Endodermal cell (in vitro differentiated cells): ENCODE data around the gene CYP46A1. TPM values are rescaled to one million over a fixed set of nuclear protein-coding genes. Genes with fewer than 3 reads are reported as not detected.

ENCODE experiments used
- DNase-seq: peaks from one replicate; pipeline ENCODE4 v3.0.0-alpha.2; 2017
- H3K27ac ChIP-seq: 2 replicates; pipeline ENCODE4 v1.5.1; 2013; ENCODE audit warnings: mild to moderate bottlenecking, low read depth, low read length, moderate library complexity
- H3K27me3 ChIP-seq: 2 replicates; pipeline ENCODE4 v1.6.1; 2013; ENCODE audit warnings: mild to moderate bottlenecking, low read length, moderate library complexity; ENCODE audit not compliant: insufficient read depth, control insufficient read depth, poor library complexity, severe bottlenecking
- H3K36me3 ChIP-seq: 2 replicates; pipeline ENCODE4 v1.7.0; 2013; ENCODE audit warnings: mild to moderate bottlenecking, low read length, moderate library complexity; ENCODE audit not compliant: control insufficient read depth, insufficient read depth
- H3K4me1 ChIP-seq: one replicate; pipeline ENCODE4 v1.7.0; 2013; ENCODE audit warnings: low read length; ENCODE audit not compliant: control insufficient read depth, insufficient read depth
- H3K4me3 ChIP-seq: 2 replicates; pipeline ENCODE4 v1.5.1; 2013; ENCODE audit warnings: mild to moderate bottlenecking, low read length, moderate library complexity
- H3K9ac ChIP-seq: 2 replicates; pipeline ENCODE4 v1.6.1; 2013; ENCODE audit warnings: mild to moderate bottlenecking, low read length, moderate library complexity; ENCODE audit not compliant: poor library complexity, severe bottlenecking; ENCODE audit errors: extremely low read depth
- H3K9me3 ChIP-seq: 2 replicates; pipeline ENCODE4 v1.6.1; 2013; ENCODE audit warnings: mild to moderate bottlenecking, low read length, moderate library complexity; ENCODE audit not compliant: control insufficient read depth
- H3K27ac Mint-ChIP-seq: 2 replicates; pipeline ENCODE4 v1.8.0; 2020; ENCODE audit warnings: mixed read lengths
- H3K27me3 Mint-ChIP-seq: 2 replicates; pipeline ENCODE4 v1.8.0; 2021; ENCODE audit warnings: mild to moderate bottlenecking, mixed read lengths; ENCODE audit not compliant: insufficient read depth
- H3K36me3 Mint-ChIP-seq: 2 replicates; pipeline ENCODE4 v1.8.0; 2020; ENCODE audit warnings: low read depth, mixed read lengths
- H3K4me1 Mint-ChIP-seq: 2 replicates; pipeline ENCODE4 v1.8.0; 2020; ENCODE audit warnings: mixed read lengths
- H3K4me3 Mint-ChIP-seq: 2 replicates; pipeline ENCODE4 v1.8.0; 2020; ENCODE audit warnings: mild to moderate bottlenecking, moderate library complexity, mixed read lengths
- H3K9me3 Mint-ChIP-seq: 2 replicates; pipeline ENCODE4 v1.8.0; 2020; ENCODE audit warnings: mild to moderate bottlenecking, mixed read lengths
- CTCF ChIP-seq: fragments of 200-600 bp; sonication (generic); conservative IDR thresholded peaks from 2 replicates; pipeline ENCODE4 v1.5.0; 2021; ENCODE audit warnings: antibody characterized with exemption, mild to moderate bottlenecking
- WGBS, 2 experiments: methylation state at CpG; one replicate each; pipeline versions ENCODE4 v1.1.5 to v1.1.7; 2013; ENCODE audit warnings: missing lambda C conversion rate in 2 of 2, mixed read lengths in 1 of 2; ENCODE audit not compliant: insufficient coverage in 1 of 2, insufficient read length in 1 of 2; 5-methylcytosine and 5-hydroxymethylcytosine counted together
- total RNA-seq, 2 donors: library from RNA; stranded (reverse); fragmentation: NEBNext Ultra II Directional in 1 of 2; extraction: Animal tissue kit (Norgen Biotek cat#: 25700) in 1 of 2; gene quantifications; 2 replicates in 1 of 2; 3 replicates in 1 of 2; pipeline ENCODE4 v1.2.1, GENCODE V29; 2021

The CYP46A1 gene
- total RNA-seq, 2 donors from 2014 or later = 0.55 to 0.57 TPM

GRCh38 chr14:99699085-99699760 lies 15.1 kb downstream of the CYP46A1 start:
- no peak overlapping the region for H3K27ac Mint-ChIP-seq

DNA sequence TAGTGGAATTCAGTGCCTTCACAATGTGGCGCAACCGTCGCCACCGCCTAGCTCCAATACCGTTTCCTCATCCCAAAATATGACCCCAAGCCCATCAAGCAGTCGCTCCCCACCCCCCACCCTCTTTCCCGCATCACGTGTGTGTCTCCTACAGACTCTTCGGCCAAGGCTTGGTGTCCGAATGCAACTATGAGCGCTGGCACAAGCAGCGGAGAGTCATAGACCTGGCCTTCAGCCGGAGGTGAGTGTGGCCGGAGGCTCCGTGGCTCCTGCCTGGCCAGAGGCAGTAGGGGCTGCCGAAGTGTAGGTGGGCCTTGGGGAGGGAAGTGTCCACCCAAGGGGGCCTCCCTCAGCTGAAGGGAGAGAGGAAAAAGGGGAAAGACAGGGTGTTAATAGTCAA lies 15.8 kb downstream of the CYP46A1 start:
- Mint-ChIP-seq H3K4me1 (no peaks in the 10 kb centered on the region), H3K9me3 (peaks cover 22% of the 10 kb centered on the region), H3K27ac (no peak overlapping the region), H3K4me3 (no peak overlapping the region), H3K27me3 (peaks cover 10% of the 10 kb centered on the region), H3K36me3 (peaks cover 6% of the 10 kb centered on the region)
- no peaks in the 10 kb centered on the region for H3K4me1 ChIP-seq
- no peak overlapping the region for H3K9ac ChIP-seq
- no peak for TF ChIP-seq CTCF
- no peaks in the 10 kb centered on the region for H3K36me3 ChIP-seq
- H3K4me3 ChIP-seq = no peak overlapping the region
- H3K27me3 ChIP-seq = no peaks in the 10 kb centered on the region
- WGBS, 2 experiments = 94 to 100% methylated on average over 2 to 16 of the region's 16 CpGs
- H3K9me3 ChIP-seq = peaks cover 27% of the 10 kb centered on the region
- H3K27ac ChIP-seq = no peak overlapping the region
- DNase-seq = no peak

More at GRCh38 chr14:99699085-99699760, 15.1 kb downstream of the CYP46A1 start:
- Mint-ChIP-seq H3K36me3 (peaks cover 6% of the 10 kb centered on the region), H3K4me3 (no peak overlapping the region), H3K9me3 (peaks cover 19% of the 10 kb centered on the region), H3K4me1 (no peaks in the 10 kb centered on the region), H3K27me3 (peaks cover 10% of the 10 kb centered on the region)
- Histone ChIP-seq H3K9ac (peak overlapping the region; percentile 13), H3K4me1 (no peaks in the 10 kb centered on the region), H3K27me3 (no peaks in the 10 kb centered on the region), H3K4me3 (no peak overlapping the region), H3K27ac (no peak overlapping the region), H3K36me3 (no peaks in the 10 kb centered on the region), H3K9me3 (peaks cover 21% of the 10 kb centered on the region)
- no peak for DNase-seq
- WGBS, 2 experiments = 92 to 94% methylated on average over 8 to 12 of the region's 12 CpGs
- no peak for TF ChIP-seq CTCF

GRCh38 chr14:99700379-99700778 lies 16.3 kb downstream of the CYP46A1 start:
- TF ChIP-seq CTCF = no peak
- H3K9me3 Mint-ChIP-seq = peaks cover 22% of the 10 kb centered on the region
- no peaks in the 10 kb centered on the region for H3K4me1 Mint-ChIP-seq
- 89 to 95% methylated on average over 4 to 6 of the region's 6 CpGs for WGBS, 2 experiments
- DNase-seq = no peak
- no peak overlapping the region for H3K4me3 Mint-ChIP-seq
- H3K4me3 ChIP-seq = no peak overlapping the region
- peaks cover 27% of the 10 kb centered on the region for H3K9me3 ChIP-seq
- H3K27ac Mint-ChIP-seq = no peak overlapping the region
- H3K27ac ChIP-seq = no peak overlapping the region
- no peaks in the 10 kb centered on the region for H3K36me3 ChIP-seq
- H3K36me3 Mint-ChIP-seq = peaks cover 6% of the 10 kb centered on the region
- no peak overlapping the region for H3K9ac ChIP-seq
- H3K4me1 ChIP-seq = no peaks in the 10 kb centered on the region
- peaks cover 10% of the 10 kb centered on the region for H3K27me3 Mint-ChIP-seq
- no peaks in the 10 kb centered on the region for H3K27me3 ChIP-seq
